SHP77 treated with DMSO at 0.1 percent for 48 hours (cell line): Measurements from ENCODE around the gene CHD9NB.
"Not testable (repeated sequence)": the region's sequence is repeated elsewhere in the genome, so short reads cannot be mapped to it uniquely, and the experiment has no call there.

Experiments
- DNase-seq: peaks from one replicate; lab custom pipeline; 2025; lab: John Stamatoyannopoulos, UW

Gene CHD9NB

GRCh38 chr16:53083119-53083518 lies 30.4 kb upstream of the CHD9NB start:
- no peak for DNase-seq

- DNase-seq = no peak
These were observed 29.8 kb upstream of the CHD9NB start for GRCh38 chr16:53082509-53082908.

- DNase-seq = no peak
These were observed 29.1 kb upstream of the CHD9NB start for GRCh38 chr16:53081686-53082407.

- no peak for DNase-seq
These were observed 28.3 kb upstream of the CHD9NB start for GRCh38 chr16:53081032-53081424.

- no peak for DNase-seq
These were observed 27.8 kb upstream of the CHD9NB start for GRCh38 chr16:53080345-53081031.

- no peak for DNase-seq
These were observed 26.2 kb upstream of the CHD9NB start for GRCh38 chr16:53078765-53079485.

GRCh38 chr16:53078247-53078646 lies 25.6 kb upstream of the CHD9NB start:
- DNase-seq = no peak

GRCh38 chr16:53075461-53075860 lies 22.8 kb upstream of the CHD9NB start:
- not testable (repeated sequence) for DNase-seq

GRCh38 chr16:53074296-53074695 lies 21.6 kb upstream of the CHD9NB start:
- DNase-seq = not testable (repeated sequence)

- DNase-seq = no peak
These were observed 20.3 kb upstream of the CHD9NB start for GRCh38 chr16:53073022-53073421.

- no peak for DNase-seq
These were observed 19.1 kb upstream of the CHD9NB start for GRCh38 chr16:53071748-53072301.

- no peak for DNase-seq
These were observed 17.1 kb upstream of the CHD9NB start for GRCh38 chr16:53069772-53070171.

- no peak for DNase-seq
These were observed 15.7 kb upstream of the CHD9NB start for GRCh38 chr16:53068423-53068833.

GRCh38 chr16:53067675-53068074 lies 15.0 kb upstream of the CHD9NB start:
- DNase-seq = no peak

GRCh38 chr16:53065461-53066061 lies 12.9 kb upstream of the CHD9NB start:
- DNase-seq = no peak

GRCh38 chr16:53064081-53064578 lies 11.4 kb upstream of the CHD9NB start:
- no peak for DNase-seq

- no peak for DNase-seq
These were observed 9.0 kb upstream of the CHD9NB start for GRCh38 chr16:53061701-53062159.

GRCh38 chr16:53061256-53061655 lies 8.6 kb upstream of the CHD9NB start:
- no peak for DNase-seq

- no peak for DNase-seq
These were observed 7.0 kb upstream of the CHD9NB start for GRCh38 chr16:53059672-53060071.

- DNase-seq = no peak
These were observed 6.2 kb upstream of the CHD9NB start for GRCh38 chr16:53058882-53059281.

GRCh38 chr16:53058441-53058840 lies 5.7 kb upstream of the CHD9NB start:
- DNase-seq = no peak

- no peak for DNase-seq
These were observed 5.0 kb upstream of the CHD9NB start for GRCh38 chr16:53057658-53058057.
